Pulmonary artery endothelial cell (primary cell): ENCODE results near the gene SLC38A10. TPM values are rescaled to one million over a fixed set of nuclear protein-coding genes. Genes with fewer than 3 reads are reported as not detected.

ENCODE experiments used
- DNase-seq: peaks from one replicate; pipeline ENCODE4 v3.0.0-alpha.2; 2011; ENCODE audit warnings: low read depth, low spot score
- total RNA-seq: library from RNA; depleted of rRNA; stranded (reverse); fragments of >200 nt; gene quantifications from 2 replicates; pipeline ENCODE4 v1.2.3, GENCODE V29; 2014

SLC38A10 gene
- total RNA-seq, 1 donor from 2014 or later = 61.1 TPM

DNA sequence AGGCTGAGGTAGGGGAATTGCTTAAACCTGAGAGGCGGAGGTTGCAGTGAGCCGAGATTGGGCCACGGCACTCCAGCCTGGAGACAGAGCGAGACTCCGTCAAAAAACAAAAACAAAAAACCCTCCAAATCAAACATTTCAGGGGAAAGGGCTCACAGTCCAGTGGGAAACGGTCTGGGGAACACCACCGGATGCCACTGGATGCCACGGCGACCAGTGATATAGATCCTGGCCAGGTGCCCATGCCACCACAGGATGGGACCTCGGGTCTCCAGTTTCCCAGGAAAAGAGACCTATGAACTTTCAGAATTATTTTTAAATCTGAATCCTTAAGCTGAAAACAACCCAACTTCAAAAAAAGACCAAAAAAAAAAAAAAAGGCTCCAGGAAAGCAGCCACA, 84.6 kb downstream of the SLC38A10 start:
- no peak for DNase-seq

DNA sequence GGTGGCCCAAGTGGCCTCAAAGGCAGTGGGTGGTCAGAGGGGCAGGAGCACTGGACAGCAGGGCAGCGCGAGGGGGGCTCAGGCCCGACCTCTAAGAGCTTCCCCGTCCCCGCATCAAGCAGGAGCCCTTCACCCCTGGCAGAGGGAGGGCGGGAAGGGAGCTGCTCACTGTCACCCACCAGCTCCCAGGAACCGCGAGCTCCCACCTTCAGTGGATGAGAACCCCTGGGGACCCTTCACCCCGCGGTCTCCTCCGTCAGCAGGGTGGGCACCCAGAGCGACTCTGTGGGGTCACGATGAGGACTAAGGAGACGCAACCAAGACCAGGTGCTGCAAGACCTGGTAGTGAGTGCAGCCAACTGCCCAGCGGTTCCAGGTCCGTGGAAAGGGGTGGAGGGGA, 86.0 kb downstream of the SLC38A10 start:
- no peak for DNase-seq

- no peak for DNase-seq
Observed at GRCh38 chr17:81208651-81209050, 86.5 kb downstream of the SLC38A10 start.

DNA sequence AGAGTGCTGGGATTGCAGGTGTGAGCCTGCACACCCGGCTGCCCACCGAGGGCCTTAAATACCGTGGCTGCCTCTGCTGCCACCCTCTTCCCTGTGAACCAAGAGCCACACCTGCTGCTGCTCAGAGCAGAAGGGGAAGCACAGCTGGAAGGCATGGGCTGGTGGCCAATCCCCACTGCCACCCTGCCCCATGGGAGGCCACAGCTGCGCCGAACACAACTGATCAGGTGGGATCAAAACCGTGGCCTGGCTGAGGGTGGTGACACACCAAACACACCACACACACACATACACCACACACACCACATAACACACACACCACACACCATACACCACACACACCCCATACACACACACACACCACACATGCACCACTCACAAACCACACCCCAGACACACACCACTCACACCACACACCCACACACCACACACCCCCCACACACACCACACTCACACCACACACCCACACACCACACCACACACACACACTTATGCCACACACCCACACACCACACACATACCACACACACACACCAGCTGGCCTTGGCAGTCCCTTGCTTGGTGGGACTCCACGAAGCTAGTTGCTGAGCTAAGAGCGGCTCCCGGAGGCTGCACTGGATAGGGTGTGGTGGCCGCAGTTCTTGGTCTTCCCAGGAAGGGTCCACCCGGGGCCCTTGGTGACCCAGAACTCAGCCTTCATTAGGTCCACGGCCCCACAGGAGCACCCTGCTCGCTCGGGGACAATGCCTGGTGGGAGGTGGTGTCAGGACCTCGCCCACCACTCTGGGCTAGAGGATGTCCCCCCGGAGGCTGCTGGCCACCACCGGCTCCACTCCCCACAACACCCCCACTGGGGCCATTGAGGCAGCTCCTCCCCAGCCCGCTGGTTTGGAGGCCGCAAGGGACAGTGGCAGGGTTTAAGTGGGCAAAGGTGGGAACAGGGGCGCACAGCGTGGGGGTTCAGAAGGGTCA, 87.2 kb downstream of the SLC38A10 start:
- DNase-seq = no peak

DNA sequence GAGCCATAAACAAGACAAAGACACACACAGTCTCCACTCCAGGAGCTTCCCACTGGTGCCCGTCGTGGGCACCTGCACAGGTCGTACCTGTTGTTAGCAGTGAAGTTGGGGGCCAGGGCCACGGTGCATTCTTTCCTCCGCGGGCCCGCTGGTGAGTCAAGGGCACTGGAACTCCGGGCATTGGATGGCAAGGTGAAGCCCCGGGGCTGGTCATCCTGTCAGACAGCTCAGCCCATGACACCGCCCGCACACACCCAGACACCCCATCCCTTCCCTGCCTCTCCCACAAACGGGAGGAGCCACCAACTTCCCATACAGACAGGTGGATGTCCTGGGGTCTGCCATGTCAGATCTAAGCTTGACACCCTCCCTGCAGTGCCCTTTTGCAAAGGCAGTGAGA, 88.5 kb downstream of the SLC38A10 start:
- DNase-seq = no peak

GRCh38 chr17:81206166-81206565, 88.9 kb downstream of the SLC38A10 start:
- DNase-seq = no peak

GRCh38 chr17:81204578-81204977, 90.5 kb downstream of the SLC38A10 start:
- DNase-seq = no peak

DNA sequence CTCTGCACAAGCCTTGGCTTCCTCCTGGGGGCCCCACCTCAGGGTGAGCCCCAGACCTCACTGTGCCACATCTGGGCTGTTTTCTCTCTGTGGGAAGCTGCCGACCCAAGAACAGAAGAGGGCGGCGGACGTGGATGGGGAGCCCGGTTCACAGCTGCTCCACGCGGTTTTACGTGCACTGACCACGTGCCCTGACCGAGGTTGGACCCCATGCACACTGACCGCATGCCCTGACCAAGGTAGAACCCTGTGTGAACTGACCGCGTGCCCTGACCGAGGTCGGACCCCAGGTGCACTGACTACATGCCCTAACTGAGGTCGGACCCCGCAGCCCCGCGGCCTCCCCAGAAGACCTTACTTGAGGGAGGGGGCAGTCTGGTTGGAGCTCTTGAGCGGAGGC, 92.0 kb downstream of the SLC38A10 start:
- no peak for DNase-seq

- no peak for DNase-seq
Observed at GRCh38 chr17:81202318-81202717, 92.8 kb downstream of the SLC38A10 start.

- DNase-seq = peak; percentile 49
Observed at GRCh38 chr17:81200695-81201580, 94.2 kb downstream of the SLC38A10 start.

- no peak for DNase-seq
Observed at GRCh38 chr17:81200201-81200600, 94.9 kb downstream of the SLC38A10 start.

- no peak for DNase-seq
Observed at GRCh38 chr17:81199482-81199830, 95.7 kb downstream of the SLC38A10 start.

DNA sequence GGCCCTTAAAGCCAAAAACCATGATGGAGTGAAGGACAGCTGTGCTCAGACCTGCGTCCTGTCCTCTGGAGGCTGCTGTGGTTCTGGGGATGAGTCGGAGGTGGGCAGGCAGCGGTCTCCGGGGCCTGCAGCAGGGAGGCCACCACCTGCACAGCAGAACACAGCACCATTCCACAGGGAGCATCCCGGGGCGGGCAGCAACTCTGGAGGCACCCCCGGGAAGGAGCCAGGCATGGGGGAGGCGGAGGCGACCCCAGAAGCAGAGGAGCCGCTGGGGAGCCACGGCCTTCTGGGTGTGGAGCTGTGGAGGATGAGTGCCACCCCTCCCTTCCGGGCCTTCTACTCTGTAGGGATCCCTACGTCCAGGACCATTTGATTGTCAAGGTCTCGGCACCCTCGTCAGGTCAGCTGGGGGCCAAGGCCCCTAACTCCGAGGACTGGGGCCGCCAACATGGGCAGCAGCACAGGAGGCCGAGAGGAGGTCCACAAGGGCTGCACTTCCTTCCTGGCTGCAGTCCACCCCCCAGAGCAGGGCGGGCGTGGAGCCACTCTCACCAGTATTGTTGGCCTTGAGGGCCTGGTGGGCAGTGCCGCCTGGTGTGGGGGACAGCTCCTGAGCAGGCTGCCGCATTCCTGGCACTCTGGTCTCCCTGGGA, 96.2 kb downstream of the SLC38A10 start:
- DNase-seq = no peak

DNA sequence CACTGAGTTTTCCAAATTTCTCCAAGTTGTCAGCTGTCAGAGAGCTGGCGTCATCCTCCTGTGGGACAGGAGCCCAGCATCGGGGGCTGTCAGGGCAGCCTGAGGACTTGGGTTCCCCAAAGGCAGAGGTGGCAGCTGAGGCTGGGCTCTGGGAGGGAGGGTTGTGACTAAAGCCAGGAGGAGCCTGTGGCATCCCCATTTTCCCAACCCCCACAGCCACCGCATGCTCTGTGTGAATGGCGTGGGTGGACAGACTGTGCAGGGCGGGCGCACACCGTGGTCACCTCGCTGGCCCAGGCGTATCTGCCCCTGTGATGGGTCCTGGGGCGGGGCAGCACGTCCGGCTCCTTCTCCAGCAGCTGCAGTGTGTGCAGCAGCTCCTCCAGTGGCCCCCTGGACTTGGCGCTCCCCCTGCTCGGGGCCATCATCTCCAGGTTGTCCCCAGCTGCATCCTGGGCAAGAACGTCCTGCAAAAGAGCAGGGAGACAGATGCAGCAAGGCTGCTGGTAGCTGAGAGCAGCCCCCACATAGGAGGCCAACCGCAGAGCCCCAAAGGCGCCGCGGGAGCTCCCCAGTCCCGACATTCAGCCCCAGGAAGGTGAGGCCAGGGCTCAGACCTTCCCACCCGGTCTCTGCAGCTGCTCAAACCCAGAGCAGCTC, 97.1 kb downstream of the SLC38A10 start:
- no peak for DNase-seq

GRCh38 chr17:81197409-81197795, 97.7 kb downstream of the SLC38A10 start:
- DNase-seq = no peak

DNA sequence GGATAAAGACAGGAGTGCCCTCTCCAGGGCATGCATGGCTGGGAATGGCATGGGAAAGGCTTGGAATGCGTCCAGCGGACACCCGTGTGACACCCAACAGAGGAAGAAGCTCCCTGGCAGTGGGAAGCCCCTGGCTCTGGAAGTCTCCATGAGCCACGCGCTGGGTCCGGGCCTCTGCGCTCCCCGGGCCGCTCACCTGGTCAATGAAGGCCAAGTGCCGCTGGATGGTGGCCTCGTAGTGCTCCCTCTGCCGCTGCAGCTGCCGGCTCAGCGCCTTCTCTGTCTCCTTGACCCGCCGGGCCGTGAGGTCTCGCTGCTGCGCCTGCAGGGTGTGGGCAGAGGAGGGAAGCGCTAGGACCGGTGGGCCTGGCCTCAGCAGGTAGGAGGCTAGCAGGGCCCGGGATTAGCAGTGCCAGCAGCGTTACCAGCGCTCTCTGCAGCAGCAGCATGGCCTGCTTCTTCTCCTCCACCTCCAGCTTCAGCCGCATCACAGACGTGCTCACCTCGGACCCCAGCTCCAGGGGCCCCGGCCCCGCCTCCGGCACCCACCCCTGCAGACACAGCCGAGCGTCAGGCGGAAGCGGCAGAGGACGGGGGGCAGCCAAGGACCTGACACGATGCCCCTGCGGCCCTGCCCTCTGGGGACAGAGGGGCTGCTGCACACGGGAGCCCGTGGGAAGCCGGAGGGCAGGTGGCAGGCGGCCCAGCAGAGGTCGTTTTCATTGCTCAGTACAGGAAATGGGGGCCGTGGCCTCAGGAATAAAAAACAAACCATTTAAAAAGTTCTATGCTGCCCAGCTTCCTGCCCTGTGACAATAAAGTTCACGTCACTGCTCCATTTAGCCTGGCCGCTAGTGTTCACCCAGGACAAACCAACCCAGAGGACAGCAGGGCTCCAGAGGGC, 98.3 kb downstream of the SLC38A10 start:
- DNase-seq = no peak

DNA sequence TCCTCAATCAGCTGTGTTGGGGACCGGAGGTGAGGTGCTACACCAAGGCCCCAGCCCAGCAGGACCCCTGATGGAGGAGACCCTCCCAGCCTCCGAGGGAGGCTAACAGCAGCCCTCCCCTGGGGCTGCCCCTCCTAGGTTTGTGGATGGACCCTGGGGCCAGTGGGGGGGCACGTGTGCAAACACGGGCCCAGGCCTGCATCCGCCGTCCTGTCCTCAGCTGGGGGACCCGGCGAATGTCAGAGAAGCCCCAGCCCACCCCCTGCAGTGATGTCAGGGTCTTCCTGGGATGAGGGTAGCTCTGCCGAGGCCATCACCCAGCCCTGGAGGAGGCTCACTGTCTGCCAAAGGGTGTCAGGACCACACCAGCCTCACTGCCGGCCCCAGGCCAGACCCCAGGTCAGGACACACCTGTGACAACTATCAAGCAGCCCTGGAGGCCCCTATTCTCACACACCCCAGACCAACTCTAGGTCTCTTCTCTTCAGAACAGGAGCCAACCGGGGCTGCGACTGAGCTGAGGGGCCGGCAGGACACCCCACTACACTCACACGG, 99.1 kb downstream of the SLC38A10 start:
- no peak for DNase-seq
